ENCODE results near the gene GNAS.

DNA sequence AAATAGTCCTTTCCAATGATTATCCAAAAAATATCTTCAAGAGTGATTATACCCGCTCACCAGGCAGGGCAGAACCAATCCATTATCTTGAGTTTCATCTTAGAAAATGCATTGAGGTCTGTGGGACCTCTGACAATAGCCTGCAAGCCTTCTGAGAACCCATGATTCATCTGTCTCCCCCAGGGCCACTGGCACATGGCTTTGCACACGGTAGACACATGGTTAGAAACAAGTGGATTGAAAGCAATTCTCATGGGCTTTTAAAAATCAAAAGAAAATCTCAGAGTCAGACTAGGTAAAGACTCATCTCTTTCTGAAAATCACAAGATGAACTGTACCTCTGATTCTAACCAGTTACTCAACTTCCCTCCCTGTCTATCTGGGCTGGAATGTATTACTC, 17.3 kb upstream of the GNAS start:
- TF ChIP-seq, protein P1, sequence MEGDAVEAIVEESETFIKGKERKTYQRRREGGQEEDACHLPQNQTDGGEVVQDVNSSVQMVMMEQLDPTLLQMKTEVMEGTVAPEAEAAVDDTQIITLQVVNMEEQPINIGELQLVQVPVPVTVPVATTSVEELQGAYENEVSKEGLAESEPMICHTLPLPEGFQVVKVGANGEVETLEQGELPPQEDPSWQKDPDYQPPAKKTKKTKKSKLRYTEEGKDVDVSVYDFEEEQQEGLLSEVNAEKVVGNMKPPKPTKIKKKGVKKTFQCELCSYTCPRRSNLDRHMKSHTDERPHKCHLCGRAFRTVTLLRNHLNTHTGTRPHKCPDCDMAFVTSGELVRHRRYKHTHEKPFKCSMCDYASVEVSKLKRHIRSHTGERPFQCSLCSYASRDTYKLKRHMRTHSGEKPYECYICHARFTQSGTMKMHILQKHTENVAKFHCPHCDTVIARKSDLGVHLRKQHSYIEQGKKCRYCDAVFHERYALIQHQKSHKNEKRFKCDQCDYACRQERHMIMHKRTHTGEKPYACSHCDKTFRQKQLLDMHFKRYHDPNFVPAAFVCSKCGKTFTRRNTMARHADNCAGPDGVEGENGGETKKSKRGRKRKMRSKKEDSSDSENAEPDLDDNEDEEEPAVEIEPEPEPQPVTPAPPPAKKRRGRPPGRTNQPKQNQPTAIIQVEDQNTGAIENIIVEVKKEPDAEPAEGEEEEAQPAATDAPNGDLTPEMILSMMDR (IDR thresholded peaks at IDR 0.05) = no peak
- no peak for TF ChIP-seq POLR2A (IDR thresholded peaks at IDR 0.05)
